MG63 (cell line): ENCODE data around the gene CLVS2. TPM values are rescaled to one million over a fixed set of nuclear protein-coding genes. Genes with fewer than 3 reads are reported as not detected.

Experiments
- DNase-seq: peaks from one replicate; pipeline ENCODE4 v3.0.0-alpha.2; 2020
- H3K27me3 ChIP-seq: fragments of 250-450 bp; sonication (Bioruptor Pico); 2 replicates; pipeline ENCODE4 v1.5.1; 2020; ENCODE audit warnings: mild to moderate bottlenecking, moderate library complexity
- H3K36me3 ChIP-seq: fragments of 250-450 bp; sonication (Bioruptor Pico); 2 replicates; pipeline ENCODE4 v1.5.1; 2020; ENCODE audit warnings: mild to moderate bottlenecking, moderate library complexity
- H3K4me3 ChIP-seq: fragments of 250-450 bp; sonication (Bioruptor Pico); 2 replicates; pipeline ENCODE4 v1.5.1; 2020; ENCODE audit warnings: mild to moderate bottlenecking, moderate library complexity
- H3K9me3 ChIP-seq: fragments of 250-450 bp; sonication (Bioruptor Pico); 2 replicates; pipeline ENCODE4 v1.5.1; 2020; ENCODE audit warnings: mild to moderate bottlenecking, moderate library complexity
- total RNA-seq: library from RNA; depleted of rRNA; stranded (reverse); fragments of >200 nt; shearing (Covaris generic); gene quantifications from 2 replicates; pipeline ENCODE4 v1.2.3, GENCODE V29; 2014; ENCODE audit warnings: low replicate concordance; rRNA removed

CLVS2 gene
- total RNA-seq, 1 experiment from 2014 or later, result not detected

GRCh38 chr6:123089226-123089625 is 93.2 kb downstream of the CLVS2 start:
- no peaks in the 10 kb centered on the region for H3K9me3 ChIP-seq
- H3K4me3 ChIP-seq, result no peak overlapping the region
- H3K36me3 ChIP-seq, result no peaks in the 10 kb centered on the region
- H3K27me3 ChIP-seq, result no peaks in the 10 kb centered on the region
- no peak for DNase-seq

- no peaks in the 10 kb centered on the region for H3K9me3 ChIP-seq
- no peak for DNase-seq
- H3K36me3 ChIP-seq, result no peaks in the 10 kb centered on the region
- no peaks in the 10 kb centered on the region for H3K27me3 ChIP-seq
- no peak overlapping the region for H3K4me3 ChIP-seq
Measured at GRCh38 chr6:123091091-123091895, 95.3 kb downstream of the CLVS2 start.

GRCh38 chr6:123091896-123092271 is 95.8 kb downstream of the CLVS2 start:
- H3K27me3 ChIP-seq, result no peaks in the 10 kb centered on the region
- no peak overlapping the region for H3K4me3 ChIP-seq
- no peak for DNase-seq
- H3K9me3 ChIP-seq, result no peaks in the 10 kb centered on the region
- H3K36me3 ChIP-seq, result no peaks in the 10 kb centered on the region

- no peaks in the 10 kb centered on the region for H3K9me3 ChIP-seq
- no peaks in the 10 kb centered on the region for H3K27me3 ChIP-seq
- DNase-seq, result no peak
- H3K36me3 ChIP-seq, result no peaks in the 10 kb centered on the region
- H3K4me3 ChIP-seq, result no peak overlapping the region
Measured at GRCh38 chr6:123094795-123095194, 98.8 kb downstream of the CLVS2 start.

GRCh38 chr6:123105561-123105960 is 109.5 kb downstream of the CLVS2 start:
- H3K9me3 ChIP-seq, result no peaks in the 10 kb centered on the region
- no peak overlapping the region for H3K4me3 ChIP-seq
- no peaks in the 10 kb centered on the region for H3K27me3 ChIP-seq
- no peaks in the 10 kb centered on the region for H3K36me3 ChIP-seq
- DNase-seq, result no peak

- Histone ChIP-seq H3K4me3 (no peak overlapping the region), H3K27me3 (no peaks in the 10 kb centered on the region), H3K9me3 (no peaks in the 10 kb centered on the region), H3K36me3 (no peaks in the 10 kb centered on the region)
- no peak for DNase-seq
Measured at GRCh38 chr6:123116370-123116769, 120.3 kb downstream of the CLVS2 start.

GRCh38 chr6:123117145-123117908 is 121.3 kb downstream of the CLVS2 start:
- Histone ChIP-seq H3K36me3 (no peaks in the 10 kb centered on the region), H3K9me3 (no peaks in the 10 kb centered on the region), H3K4me3 (no peak overlapping the region), H3K27me3 (no peaks in the 10 kb centered on the region)
- DNase-seq, result no peak

GRCh38 chr6:123118811-123119210 is 122.8 kb downstream of the CLVS2 start:
- no peak overlapping the region for H3K4me3 ChIP-seq
- H3K36me3 ChIP-seq, result no peaks in the 10 kb centered on the region
- H3K27me3 ChIP-seq, result no peaks in the 10 kb centered on the region
- H3K9me3 ChIP-seq, result no peaks in the 10 kb centered on the region
- no peak for DNase-seq

Other genes with a start within 250 kb of the CLVS2 start
- not detected in 2 replicates for gene FABP7, start 216.5 kb upstream of the CLVS2 start, total RNA-seq
- 2.0 and 2.1 TPM in 2 replicates for gene SMPDL3A, start 207.0 kb upstream of the CLVS2 start, total RNA-seq